GM18868 (cell line): ENCODE data around the gene MRGPRG.

Source experiments
- ATAC-seq: cut with Tn5 transposase; IDR thresholded peaks from one replicate; pipeline ENCODE4 v1.9.1; 2021; ENCODE audit warnings: mild to moderate bottlenecking, moderate library complexity; ENCODE audit not compliant: unreplicated experiment

MRGPRG gene

DNA sequence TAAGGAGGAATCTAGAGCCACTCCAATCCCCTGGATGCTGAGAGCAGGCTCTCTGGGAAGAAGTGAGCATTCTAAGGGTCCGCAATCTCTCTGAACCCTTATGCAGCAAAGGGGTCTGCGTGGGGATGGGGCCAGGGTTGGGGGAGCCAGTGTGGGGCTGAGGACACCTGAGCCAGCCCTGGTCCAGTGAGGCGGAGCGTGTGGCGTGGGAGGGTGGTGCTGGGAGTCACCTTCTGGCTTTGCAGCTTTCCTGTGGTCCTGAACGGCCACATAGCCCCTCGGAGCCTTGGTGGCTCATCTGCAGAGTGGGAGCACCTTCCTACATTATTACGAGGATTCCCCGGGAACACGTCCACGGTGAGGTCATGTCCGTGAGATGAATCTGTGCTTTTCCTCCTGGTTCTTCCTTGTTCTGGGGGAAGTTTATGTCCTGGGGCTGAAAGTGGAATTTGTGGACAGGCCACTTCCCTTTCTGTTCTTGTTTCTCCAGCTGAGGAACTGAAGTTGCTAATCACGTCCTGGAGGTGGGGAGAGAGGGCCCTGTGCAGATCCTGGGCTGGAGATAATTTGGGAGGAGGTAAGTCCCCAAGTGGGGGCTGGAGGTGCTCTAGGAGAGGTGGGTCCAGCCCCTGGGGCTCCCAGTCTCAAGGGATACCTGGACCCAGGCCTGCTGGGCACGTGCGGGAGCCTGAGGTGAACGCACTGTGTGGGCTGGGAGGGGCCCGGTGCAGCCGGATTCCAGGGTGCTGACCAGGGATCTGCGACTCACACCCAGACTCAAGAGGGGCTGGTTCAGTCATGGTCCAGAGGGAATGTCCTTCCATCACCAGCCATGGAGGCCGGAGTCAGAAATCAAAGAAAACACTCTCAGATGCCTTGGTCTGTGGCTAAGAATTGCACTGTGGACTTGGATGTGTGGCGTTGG is 7.5 kb upstream of the MRGPRG start:
- no peak for ATAC-seq

DNA sequence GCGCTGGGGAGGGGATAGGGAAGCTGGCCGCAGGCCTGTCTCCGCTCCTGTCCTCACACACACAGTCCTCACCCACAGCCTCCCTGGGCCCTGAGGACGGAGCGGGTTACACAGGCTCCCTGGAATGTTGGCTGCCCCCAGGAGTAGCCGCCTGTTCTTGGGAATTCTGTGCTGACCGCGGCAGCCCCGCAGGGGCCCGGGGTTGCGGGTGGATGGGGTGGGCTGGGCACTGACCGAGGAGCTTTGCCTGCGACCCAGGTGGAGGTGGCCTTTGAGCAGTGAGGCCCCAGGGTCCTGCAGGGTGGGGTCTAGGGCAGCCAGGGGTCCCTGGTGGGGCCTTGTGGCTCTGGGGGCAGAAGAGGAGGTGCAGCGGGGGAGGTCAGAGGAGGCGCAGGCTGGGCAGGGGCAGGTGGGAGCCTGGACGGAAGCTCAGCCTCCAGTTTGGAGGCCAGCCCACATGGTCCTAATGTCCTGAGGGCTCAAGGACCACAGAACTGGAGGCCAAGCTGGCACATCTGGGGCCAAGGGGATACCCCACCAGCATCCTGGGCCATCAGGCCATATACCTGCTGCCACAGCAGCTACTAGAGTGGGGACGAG is 6.6 kb upstream of the MRGPRG start:
- no peak for ATAC-seq

DNA sequence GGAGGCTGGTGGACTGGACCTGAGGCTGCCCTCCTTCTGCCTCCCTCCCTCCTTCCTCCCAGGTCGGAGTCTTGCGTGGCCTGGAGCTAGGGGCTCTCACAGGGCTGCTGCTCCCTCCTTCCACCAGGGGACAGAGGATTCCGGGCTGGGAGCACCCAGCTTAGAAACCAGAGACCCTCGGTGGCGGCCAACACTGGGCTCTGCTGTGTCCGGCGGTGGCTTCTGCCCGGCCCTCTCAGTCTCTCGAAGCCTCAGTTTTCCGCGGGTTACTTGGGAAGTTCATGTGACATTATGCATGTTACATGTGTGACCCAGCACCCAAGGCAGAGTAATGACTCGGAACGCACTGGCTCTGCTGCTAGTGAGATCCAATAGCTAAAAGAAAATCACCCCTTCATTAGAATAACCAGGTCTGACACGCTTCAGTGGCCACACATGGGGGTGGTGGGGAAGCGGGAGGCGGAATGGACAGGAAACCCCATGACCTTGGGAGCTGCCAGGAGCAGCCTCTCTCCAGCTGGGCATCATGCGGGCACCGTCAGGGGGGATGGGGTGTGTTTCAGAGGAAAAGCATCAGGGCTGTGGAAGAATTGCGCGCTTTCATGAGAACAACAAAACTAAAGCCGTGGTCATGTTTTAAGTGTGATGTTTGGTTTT is 5.9 kb upstream of the MRGPRG start:
- no peak for ATAC-seq

DNA sequence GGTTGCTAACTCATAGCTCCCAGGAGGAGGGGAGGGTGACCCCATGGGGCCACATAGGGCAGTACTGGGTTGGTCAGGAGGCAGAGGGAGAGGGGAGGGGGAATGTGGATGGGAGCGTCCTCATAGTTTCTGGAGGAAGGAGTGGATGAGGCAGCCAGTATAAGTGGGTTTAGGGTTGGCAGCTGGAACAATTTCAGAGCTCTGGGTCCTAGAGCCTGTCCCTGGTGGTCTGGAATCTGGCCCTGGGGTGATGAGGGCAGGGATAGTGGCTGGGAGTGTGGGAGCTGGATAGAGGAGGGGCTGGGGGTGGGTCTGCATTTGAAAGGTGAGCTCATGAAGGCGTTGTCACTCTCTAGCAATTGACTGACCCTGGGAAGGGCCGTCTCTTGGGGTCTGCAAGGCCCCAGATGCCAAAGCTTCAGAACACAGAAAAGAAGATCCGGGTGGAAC is 5.3 kb upstream of the MRGPRG start:
- ATAC-seq, result no peak

DNA sequence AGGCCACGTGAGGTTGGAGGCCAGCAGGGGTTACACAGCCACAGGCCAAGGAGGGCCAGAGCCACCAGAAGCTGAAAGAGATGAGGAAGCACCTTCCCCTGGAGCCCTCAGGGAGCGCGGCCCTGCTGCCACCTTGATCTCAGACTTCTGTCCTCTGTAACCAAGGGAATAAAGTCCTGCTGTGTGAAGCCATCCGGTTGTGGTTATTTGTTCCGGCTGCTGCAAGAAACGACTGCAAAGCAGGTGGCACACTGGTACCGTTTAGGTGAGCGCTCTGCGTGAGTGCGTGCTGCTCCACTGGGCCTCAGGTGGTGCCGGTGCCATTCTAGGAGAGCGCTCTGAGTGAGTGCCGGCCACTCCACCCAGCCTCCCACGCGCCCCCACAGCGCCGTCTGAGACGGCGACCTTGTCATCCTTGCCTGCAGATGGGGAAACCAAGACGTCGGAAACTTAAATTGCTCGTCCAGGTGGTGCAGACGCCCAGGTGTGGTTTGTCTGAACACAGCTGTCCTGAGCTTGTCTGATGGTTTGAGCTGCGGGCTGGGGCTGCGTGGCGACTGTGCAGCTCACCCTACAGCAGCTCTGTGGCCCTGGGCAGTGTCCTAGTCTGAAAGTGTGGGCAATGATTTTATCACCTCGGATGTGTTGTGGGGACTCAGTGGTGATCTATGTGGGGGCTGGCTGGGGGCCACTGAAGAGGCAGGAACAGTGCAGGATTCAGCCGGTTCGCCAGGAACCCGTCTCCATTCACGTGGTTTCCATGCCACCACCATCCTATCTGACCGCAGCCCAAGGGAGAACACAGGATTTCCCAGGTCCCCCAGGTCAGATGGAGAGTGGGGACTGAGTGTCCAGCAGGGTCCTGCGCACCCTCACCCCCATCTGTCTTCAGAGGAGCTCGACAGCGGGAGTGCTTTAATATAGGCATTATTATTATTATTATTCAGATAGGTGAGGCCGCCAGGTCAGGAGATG is 4.6 kb upstream of the MRGPRG start:
- no peak for ATAC-seq

DNA sequence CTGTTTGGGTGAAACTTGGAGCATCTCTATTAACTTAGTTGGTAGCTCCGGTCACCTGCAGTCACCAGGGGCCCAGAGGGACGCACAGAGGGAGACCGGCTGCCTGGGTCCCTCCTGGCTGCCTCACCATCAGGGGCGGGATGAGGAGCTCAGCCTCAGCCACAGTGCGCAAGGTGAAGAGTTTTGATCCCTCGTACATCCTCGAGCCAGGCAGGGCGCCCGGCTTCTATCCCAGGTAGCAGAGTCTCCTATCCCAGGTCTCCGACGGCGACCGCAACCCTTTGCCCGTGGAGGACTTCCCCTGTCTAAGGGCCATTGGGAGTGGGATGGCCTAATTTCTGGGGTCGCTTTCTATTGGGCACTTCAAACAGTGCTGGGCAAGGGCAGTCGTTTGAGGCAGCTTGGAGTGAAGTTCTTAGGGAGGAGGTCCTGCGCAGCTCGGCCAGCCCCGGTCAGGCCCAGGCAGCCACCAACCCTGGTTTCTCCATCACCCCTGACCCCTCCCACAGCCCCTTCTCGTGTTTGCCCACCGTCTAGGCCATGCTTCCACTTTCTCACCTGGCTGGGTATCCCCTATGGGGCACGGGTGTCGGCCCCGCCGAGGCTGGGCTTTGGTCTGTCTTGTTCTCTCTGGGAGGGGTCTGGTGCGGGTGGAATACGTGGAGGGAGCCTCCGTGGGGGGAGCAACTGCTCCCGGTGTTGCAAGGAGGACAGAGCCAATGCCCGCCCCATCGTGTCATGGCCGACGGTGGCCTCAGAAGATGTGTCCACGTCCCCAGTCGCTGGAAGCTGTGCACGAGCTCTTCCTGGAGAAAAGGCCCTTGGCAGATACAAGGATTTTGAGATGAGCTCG is 3.6 kb upstream of the MRGPRG start:
- ATAC-seq, result no peak

DNA sequence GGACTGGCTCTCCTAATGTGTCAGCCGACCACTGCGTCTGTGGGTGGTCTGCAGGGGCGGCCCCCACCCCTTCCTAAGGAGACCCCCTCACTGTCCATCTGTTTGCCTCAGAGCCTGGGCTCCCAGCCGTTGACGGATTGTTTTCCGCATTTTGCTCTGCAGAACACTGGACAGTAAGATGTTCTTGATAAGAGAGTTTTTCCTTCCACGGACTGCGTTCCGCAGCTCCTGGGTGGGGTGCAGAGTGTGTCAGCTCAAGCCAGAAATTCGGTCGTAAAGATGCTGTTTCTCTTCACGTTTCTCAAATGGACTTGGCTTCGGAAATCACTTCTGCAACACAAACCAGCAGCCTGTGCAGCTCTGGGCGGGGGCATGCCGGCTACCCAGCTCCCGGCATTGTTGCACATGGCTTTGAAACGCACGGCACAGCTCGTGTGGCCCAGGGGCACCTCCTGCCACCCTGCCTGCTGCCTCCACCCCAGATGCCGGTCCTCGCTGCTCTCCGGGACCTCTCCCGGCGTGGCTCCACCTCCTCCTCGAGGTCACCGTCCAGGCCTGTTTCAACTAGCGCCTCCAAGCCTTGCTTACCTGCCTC is 2.9 kb upstream of the MRGPRG start:
- no peak for ATAC-seq

DNA sequence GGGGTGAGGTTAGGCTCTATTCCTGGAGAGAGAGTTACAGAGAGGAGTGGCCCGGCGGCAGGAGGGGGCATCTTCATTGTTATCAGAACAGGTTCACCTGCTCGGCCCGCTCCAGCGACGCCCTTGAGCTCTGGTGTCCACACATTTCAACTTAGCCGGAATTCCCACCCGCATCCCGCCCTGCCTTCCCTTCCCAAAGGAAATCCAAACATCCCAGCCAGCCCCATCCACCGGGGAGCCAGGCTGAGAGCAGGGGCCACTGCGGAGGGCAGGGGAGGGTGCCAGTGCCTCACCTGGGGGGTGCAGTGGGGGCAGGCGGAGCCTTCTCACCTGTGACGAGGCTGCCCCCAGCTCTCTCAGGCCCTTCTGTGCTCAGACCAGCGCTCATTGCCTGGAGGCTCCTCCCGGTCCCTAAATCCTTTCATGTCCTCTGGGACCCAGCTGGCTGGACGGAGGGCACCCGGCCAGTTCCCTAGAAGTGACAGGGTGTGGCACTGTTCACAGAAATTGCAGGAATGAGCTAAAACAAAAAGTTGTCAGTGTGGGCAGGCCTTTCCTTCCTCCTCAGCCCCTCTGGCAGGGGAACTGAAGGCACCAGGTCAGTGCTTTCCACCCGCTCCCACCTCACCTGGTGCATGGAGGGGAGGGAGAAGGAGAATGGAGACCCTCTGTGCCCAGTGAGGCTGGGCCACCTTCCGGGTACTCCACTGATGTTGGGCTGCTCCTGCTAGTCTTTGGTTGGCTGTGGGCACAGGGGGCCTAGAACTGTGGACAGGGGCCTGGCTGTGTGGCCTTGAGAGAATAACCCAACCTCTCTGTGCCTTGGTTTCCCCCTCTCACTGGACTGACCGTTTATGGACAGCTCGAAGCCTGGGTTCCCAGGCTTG is 2.2 kb upstream of the MRGPRG start:
- no peak for ATAC-seq

DNA sequence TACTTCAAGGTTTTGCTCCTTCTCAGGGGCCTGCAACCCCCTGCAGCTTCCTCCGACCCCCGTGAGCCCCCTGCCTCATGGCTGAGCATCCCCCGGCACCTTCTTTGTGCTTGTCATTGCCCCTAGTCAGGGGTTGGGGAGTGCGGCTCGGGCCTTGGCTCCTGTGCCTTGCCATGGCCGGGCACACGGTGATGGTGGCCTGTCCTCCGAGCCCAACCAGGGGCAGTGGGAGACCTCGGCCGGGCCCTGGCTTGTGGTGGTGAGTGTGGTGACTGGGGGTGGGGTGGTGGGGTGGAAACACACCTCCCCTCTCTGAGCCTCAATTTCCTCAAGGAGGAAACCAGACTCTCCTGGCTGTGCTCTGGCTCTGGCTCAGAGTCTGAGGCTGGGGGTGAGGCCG is 1.5 kb upstream of the MRGPRG start:
- no peak for ATAC-seq

DNA sequence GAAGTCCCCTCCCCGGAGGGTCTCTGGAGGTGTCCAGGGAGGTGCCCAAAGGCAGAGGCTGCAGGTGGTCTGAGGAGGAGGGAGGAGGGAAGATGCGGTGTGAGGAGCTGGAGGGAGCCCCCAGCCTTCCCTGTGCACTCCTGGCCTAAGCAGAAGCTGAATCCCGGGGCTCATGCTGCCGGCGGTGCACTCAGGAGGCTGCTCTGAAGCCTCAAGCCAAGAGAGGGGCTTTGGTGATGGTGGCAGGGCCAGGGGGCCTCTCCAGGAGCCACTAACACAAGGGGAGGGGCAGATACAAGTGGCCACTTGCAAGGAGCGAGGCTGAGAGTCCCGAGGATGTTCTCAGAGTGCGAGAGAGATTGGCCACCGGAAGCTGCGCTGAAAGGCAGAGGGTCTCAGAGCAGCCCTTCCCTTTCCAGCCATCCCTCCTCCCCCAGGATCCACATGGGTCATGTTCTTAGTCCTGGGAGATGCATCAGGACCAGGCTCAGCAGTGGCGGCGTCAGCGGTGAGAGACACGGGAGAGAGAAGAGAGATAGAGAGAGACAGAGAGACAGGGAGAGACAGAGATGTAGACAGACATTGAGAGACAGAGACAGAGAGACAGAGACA is 774 bp upstream of the MRGPRG start:
- ATAC-seq, result no peak

DNA sequence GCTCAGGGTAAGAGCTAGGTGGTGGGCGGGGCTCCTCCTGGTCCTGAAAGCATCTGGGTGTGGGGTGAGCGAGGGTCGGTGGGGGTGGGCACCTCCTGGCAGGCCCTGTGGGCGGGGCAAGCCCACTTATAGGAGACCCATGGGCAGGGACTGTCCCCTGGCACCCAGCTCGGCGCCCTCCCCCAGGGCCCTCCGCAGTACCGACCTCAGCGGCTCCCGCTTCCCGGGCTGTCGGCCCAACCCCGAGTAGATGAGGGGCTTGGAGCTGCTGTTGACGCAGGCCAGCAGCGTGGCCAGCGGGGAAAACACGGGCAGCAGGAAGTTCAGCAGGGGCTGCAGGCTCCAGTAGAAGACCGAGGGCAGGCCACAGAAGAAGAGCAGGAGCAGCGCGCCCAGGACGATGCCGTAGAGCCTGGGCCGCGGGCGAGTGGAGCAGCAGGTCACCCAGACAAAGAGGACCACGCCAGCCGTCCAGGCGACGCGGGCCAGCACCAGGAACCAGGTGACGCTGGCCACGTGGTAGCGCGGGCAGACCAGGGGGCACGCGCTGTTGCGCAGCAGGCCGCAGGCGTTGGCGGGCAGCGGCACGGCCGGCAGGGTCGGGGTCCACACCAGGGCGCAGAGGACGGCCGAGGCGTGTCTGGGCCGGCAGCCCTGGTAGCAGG is 663 bp downstream of the MRGPRG start:
- no peak for ATAC-seq

DNA sequence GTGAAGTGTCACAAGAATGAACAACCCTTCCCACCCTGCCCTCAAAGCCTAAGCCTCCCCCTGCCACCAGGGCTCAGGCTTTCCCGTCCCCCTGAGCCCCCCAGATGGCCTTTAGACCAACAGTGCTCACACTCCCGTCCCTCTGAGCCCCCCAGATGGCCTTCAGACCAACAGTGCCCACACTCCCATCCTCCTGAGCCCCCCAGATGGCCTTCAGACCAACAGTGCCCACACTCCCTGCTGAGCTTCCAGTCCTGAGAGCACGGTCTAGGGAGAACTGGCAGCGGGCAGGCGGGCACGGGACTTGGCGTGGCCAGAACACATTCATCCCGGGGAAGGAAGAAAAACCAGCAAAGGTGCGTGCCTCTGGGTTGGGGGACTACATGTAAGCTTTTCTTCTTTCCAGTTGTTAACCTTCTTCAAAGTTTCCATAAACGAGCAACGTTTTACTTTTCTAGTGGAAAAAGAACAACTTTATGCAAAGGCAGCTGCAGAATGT is 2.5 kb downstream of the MRGPRG start:
- ATAC-seq, result no peak

DNA sequence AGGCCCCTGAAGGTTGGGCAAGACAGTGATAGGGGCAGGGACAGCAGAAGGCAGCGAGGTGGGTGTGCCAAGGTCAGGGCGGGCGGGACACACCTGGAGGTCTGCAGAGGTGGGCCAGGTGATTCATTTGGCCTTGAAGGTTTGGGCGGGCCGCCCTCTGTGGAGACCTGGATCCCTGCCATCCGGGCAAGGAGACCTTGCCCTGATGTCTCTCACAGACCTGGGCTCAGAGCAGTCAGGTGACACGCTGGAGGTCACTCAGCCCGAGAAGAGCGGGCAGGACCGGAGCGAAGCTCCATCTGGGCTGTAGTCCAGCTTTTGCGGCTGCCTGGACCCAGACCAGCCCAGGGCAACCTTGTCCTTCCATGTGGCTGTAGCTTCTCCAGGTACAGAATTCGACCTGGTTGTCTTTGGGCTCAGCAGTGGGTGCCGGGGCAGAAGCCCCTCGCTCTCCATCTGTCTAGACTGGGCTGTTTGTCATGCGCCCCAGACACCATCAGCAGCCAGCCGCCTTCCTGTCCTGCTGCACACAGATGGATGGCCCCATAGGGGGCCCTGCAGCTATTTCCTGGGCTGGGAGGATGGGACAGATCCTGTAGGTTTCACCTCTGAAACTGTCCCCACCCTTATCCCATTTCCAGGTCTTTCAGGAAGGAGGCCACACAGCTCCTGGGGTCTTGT is 3.1 kb downstream of the MRGPRG start:
- no peak for ATAC-seq

DNA sequence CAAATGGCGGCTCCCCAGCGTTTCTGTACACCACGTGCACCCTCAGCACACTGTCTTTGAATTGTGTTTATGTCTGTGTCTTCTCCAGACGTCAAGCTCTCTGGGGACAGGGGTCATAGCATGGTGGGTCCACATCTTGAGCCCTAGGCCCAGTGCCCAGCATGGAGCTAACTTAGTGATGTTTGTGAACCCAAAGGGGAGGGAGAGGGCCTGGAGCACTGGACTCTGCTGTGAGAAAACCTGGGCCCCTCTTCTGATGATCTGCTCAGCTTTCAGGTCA is 4.3 kb downstream of the MRGPRG start:
- ATAC-seq, result no peak

DNA sequence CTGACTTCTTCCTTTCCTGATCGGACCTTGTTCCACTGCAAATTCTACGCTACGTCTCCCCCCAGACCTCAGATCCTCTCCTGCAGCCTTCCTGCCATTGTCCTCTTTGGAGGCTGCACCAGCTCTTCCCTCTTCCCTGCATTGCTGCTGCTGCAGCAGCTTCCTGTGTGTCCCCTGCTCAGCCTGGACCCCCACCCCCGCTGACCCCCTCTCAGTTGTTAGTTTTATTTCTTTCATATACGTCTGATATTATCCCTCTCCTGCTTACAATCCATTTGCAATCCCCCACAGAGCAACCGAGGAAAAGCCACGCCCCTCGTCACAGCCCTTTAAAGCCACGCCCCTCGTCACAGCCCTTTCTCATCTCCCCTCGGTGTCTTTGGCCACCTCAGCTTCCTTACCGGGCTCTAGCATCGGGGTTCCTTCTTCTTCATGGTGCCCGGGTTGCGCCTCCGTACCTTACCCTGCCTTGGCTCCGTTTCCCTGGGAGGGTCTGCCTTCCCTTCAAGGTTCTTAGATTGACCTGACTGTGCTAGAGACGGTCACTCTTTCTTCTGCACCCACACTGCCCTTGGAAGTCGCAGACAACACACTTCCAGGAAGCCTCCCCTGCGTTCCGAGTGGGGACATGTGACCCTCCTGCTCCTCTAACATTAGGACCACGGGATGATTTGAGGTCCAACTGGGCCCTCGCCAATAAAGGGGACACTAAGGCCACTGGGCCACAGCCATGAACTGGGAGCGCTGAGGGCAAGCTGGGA is 4.8 kb downstream of the MRGPRG start:
- ATAC-seq, result no peak

DNA sequence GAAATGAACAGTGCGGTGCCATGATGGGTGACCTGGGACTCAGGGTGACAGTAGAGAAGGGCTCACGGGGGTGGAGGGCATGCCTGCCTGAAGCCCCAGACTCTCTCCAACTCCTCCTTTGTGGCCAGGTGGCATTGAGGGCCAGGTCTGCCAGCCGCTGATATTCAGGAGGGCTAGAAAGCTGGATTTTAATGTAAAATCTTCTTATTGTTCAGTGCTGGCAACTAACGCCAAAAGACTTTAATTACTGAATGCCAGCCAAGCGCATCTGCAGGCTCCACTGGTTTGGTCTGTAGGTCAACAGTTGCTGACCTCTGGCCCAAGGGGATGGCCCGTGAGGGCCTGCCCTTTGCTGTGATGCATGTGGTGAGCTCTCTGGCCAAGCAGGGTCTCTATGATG is 10.3 kb downstream of the MRGPRG start:
- no peak for ATAC-seq
